ENCODE results near the gene SPAG16.

Gene SPAG16

DNA sequence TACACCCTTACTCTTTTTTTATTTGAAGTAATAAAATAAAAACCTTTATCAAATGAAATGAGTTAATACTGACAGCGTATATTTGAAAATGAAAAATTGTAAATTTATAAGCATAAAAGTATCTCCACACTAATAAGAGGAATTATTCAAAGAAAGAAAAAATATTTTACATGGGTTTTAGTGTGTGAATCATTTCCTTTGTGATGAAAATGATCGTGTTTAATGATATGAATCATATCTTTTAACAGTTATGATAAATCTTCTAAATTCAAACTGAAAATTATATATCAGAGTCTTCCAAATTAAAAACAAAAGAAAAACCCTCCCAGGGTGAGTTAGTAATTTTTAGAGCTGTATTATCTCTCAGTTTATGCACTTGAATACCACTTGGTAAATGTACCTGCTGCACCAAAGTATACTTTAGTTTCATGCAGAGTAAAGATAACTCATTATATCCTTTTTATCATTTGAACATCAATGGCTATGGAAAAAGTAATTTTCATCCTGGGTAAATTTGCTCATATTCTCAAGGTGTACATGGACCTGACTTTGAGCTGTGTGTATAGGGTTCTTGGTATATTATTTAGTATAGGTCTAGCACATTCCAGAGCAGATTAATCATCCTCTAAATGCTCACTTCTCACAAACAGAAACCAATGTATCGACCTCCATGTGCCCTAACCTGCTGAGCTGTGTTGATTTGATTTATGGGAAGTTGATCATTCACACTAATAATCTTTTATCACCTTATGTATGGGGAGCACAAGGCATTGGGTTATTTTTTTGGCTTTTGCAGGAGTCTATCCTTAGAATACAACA lies 1027.9 kb downstream of the SPAG16 start:
- DNase-seq = no peak

DNA sequence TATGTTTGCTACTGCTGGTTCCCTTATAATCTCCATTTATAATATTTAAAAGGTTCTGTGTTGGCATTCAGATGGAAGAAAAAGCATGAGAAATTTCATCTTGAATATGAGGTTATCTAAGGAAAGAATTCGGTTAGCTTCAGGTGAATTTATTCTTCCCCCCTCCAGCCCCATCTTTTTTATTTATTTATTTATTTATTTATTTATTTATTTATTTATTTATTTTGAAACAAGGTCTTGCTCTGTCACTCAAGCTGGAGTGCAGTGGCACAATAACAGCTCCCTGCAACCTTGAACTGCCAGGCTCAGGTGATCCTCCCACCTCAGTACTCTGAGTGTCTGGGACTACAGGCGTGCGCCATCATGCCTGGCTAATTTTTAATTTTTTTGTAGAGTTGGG lies 1031.1 kb downstream of the SPAG16 start:
- DNase-seq = no peak

DNA sequence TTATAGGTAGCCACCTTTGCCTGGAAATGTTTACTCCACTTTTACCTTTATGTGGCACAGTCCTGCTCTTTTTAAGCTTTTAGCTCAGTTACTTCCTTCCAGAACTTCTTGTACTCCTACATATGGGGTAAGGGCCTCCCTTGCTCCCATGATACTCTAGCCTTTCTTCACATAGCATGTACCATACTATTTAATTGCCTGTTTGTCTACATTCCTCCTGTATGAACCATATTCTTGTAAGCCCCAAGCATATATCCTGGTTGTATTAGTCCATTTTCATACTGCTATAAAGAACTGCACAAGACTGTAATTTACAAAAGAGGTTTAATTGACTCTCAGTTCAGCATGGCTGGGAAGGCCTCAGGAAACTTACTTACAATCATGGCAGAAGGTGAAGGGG lies 1035.9 kb downstream of the SPAG16 start:
- DNase-seq = no peak

DNA sequence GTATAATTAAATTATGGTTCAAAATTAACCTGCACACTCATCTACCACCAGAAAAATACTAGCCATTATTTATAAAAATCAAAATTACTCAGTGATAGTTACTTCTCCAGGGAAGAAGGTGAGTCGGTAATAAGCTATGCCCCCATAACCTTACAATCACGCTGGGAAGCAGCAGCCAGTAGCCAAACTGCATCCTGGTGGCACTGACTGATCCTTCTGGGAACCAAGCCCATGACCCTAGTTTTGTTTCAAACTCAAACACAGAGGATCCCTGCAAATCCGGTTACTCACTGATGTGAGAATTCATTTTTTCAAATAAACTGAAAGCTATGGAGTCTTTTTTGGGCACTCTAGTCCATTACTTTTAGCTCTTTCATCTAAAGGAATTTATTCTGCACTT lies 1038.4 kb downstream of the SPAG16 start:
- no peak for DNase-seq

DNA sequence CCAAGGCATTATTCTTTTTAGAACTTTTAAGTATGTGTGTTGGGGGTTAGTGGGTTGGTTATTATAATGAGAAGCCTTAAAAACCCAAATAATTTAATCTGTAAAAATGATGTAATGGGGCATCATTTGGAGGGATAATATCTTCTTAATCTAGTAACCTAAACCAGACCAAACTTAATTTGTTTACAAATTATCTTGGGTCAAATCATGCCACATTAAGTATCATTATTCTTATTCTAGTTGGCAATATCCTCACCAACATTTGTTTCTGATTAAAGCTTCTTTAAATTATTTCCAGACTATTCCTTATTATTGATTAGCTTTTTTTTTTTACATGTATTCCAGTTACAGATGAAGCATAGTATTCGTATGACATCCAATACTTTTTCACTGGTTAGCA lies 1041.1 kb downstream of the SPAG16 start:
- no peak for DNase-seq

DNA sequence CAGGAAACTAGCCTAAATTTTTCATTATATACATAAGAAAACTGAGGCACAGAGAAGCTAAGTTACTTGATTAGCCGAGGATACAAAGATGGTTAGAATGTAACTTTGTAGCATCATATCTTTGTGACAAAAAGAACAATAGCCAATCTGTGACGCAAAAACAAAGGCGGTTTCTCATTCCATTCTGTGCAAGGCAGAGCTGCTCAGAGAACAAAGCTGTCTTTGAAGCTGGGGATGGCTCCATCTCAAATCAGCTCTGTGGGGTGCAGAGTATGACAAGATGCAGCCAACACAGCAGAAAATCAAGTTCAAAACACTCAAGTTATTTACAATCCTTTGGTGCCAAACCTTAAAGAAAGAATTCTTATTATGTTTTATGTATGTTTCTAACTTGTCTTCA lies 1044.7 kb downstream of the SPAG16 start:
- no peak for DNase-seq

DNA sequence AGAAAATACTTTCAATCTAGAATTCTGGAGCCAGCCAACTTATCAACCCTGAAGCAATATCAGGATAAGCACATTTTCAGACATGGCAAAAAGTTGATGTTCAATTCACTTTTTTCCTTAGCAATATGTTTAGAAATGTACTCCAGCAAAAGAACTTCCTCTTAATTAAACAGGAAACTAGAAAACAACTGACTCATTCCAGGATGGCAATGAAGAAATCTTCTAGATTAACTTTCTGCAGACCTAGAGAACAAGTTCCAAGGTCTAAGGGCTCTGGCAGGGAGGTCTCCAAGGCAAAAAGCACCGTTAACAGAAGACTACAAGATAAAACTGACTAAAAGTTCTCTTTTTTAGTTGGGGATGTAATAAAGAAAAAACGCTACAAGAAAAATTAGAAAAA lies 1057.4 kb downstream of the SPAG16 start:
- no peak for DNase-seq

DNA sequence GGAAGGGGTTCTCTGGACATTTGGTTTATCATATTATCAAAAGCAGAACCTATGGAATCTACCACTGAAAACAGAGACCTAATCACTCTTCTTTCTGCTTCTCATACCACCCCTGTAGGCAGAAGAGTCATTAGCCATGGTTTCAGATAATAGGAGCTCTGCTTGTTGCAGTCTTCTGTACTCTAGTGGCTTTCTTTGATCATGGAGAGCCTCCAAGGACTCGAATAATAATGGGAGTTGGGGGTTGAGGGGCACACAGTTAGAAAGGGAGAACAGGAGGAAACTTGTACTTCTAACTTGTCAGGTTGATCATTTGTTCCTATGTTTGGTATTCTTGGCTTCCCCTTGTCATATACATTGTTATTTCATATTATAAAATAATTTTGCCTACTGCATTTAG lies 1074.2 kb downstream of the SPAG16 start:
- DNase-seq = no peak

DNA sequence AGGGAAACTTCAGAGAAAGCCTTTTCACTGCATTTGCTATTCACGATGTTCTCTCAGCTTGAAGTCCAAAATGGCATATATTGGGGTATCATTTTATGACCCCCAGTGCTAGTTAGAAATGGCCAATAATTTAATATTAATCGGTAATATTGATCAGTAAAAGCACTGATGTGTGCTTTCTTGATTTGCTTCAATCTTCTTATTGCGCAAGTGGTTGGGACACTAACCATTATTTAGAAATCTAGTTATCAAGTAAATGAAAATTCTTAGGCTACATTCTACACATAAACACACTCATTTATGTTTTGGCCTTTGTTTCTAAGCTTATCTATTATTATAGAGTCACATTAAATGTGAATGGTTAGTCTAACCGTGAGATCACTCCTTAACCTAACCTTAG lies 1076.9 kb downstream of the SPAG16 start:
- DNase-seq = no peak

DNA sequence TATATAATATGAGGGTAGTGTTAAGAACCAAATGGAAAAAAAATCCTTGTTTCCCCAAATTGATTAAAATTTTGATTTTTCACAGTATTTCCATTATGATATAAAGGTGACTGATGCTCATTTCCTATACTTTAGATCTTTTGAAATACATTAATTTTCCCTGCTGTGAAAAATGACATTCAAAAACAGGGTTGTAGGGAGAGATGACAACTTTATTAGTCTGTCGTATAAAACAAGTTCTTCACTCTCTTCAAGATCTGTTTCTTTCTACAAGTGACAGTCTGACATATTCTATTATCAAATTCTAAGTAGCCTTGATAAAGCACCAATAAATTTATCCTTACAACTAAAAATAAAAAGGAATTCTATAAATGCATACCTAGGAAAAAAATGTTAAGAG lies 1081.3 kb downstream of the SPAG16 start:
- no peak for DNase-seq

DNA sequence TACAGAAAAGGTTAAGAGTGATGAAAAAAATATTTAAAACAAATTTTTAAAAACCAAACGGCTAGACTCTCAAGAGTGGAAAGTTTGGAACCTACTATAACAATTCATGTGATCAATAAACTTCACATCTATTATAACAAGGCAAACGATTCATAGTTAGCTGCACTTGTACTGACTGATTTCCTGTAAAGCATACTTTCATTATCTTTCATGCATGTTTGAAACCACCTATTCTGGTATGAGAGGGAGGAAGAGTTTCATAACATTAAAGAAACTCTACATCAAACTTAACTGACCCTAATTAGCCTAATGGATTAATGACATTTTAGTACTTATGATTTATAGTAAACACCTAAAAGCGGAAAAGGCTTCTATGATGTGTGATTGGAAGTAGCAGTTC lies 1082.9 kb downstream of the SPAG16 start:
- DNase-seq = no peak

DNA sequence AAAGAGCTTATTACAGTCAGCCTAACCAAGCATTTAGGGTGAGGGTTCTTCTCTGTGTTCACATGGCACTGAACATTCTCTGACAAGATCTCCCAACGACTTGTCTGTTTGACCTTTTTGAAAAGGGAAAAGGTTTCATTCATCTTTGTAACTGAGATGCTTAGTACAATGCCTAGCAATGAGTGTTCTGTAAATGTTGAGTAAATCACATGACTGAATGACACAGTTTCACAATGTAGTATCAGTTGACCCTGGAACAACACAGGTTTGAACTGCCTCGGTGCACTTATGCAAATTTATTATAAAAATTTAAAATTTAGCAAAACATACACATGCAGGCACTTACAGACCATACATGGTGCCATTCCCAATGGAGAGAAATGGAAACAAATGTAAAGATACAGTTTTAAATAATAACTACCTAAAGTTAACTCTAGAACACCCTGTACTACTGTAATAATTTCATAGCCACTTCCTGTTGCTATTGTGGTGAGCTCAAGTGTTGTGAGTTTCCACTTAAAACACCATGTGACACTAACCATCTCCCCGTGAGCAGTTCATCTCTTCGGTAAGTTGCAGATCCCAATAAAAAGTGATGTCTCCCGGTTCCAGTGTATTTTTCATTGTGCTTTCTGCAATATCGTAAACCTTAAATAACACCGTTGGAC lies 1092.5 kb downstream of the SPAG16 start:
- no peak for DNase-seq

DNA sequence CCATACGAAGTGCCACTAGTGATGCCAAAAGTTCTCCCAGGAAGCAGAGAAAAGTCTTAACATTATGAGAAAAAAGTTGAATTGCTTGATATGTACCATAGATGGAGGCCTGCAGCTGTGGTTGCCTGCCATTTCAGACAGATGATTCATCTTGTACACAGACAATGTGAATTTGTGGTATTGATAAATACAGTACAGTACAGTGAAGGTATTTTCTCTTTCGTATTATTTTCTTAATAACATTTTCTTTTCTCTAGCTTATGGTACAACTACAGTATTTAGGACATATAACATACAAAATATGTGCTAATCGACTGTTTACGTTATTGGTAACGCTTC lies 1093.0 kb downstream of the SPAG16 start:
- DNase-seq = no peak

DNA sequence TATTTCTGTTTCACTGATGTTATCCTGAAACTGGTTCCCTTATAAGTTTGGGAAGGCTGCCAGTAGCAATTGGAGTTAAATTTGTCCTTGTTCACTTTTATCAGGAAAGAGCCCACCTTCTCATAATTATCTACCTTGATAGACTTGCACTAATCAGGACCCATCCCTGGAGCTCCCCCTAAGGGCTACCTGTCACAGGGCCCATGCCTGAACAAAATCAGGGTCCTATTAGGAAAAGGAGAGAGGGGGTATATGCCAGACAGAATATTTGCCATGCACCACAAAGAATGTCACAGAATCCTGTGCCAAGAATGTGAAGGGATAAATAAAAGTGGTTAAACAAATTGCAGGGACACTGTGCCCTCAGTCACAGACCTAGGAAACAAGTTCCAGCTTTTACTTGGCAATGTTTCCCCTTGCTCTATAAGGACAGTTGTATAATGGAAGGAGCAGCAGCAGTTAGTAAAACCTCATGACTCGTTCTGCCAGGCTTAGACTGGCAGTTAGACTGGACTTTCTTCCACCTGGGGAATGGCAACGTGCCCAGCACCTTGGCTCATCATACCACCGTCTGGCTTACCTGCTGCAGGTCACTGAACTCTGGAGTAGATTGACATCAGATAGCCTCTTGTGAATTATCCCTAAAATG lies 1094.3 kb downstream of the SPAG16 start:
- no peak for DNase-seq

DNA sequence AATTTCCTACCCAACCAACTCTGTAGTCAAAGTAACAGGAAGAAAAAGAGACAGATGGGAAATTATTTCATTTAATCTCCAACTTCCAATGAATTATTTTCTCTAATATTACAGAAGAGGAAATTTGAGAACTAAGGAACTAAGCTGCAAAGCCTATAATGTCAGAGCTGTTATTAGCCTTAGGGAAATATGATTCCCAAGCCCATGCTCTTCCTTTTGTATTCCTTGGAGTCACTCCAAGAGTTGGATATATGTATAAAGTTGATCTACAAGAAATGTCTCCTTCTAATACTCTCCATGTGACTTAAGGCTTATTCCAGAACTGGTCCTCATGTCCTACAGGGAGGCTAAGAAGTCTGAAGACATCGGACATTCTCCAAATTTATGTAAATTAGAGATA lies 1095.0 kb downstream of the SPAG16 start:
- no peak for DNase-seq

DNA sequence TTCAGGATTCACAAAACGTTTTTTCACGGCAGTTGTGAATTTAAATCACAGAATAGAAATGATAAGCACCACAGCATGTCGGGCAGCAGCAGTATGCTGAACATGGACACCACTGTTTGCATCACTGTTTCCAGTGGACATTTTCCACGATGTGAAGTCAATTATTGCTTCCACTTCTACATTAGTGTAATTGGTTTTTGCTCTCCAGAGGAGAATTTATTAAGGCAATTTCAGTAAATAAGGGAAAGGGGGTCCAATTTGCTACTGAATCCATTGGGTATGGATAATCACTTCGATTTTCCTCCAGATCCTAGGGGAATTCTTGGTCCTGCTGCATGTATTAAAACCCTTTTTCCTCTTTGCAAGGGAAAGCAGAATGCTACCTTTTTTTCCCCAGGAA lies 1096.4 kb downstream of the SPAG16 start:
- no peak for DNase-seq

DNA sequence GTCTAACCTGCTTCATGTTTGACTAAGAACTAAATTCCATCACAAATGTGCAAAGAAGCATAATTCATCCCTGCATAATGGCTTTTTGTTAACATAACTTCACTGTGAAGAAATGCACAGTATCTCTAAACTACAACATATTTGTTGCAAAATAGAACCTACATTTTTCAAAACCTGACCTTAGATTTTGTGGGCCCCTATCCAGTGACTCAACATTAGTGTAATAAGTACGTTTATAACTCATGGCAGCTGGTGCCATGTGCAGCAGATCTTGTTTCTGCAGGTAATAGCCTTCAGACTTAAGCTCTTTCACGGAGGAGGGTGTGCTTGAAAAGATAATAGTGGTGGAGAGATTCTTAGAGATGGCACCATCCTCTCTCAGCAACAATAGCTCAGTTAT lies 1098.0 kb downstream of the SPAG16 start:
- no peak for DNase-seq

DNA sequence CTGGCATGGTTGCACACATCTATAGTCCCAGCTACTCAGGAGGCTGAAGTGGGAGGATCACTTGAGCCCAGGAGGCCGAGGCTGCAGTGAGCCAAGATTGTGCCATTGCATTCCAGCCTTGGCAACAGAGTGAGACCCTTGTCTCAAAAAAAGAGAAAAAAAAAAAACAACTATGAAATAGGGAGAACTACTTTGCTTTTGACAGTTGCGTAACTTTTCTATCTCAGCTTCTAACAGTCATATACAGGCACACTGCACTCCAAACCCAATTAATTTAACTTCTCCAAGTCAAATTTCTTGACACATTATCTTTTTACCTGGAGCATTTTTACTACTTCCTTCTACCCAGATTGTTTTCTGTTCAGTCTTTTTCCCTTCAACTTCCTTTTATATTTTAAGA lies 1102.5 kb downstream of the SPAG16 start:
- no peak for DNase-seq

DNA sequence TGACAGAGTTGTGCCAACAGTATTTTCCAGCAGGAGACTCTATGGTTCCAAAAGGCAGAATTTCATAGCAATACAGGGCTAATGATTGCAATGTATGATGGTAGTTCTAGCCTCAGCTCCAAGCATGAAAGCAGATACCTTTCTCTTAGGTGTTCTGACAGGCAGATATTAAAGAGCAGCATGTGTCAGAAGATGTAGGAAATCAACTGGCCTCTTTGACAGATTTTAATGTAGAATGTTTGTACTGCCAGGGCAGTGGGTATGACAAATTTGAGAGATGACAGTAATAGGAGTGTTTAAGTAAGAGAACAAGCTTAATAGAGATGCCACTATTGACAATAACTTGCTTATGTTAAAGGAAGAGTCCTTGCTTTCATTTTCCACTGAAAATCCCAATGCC lies 1105.1 kb downstream of the SPAG16 start:
- no peak for DNase-seq

DNA sequence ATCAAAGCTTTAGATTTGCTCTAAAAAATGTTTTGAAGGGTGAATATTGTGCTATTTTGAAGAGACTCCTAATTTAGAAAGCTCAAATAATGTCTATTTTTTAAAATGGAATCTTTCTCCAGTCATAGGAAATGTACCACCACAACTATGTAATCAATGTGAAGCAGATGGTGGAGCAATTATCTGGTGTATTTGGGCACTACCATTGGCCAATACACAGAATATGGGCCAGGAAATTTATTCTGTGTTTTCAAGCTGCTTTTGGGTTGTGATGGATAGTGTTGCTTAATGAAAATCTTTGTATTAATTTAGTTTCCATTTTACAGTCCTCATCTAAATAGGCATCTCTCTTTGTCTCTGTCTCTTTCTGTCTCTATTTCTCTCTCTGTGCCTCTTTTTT lies 1109.5 kb downstream of the SPAG16 start:
- DNase-seq = no peak

DNA sequence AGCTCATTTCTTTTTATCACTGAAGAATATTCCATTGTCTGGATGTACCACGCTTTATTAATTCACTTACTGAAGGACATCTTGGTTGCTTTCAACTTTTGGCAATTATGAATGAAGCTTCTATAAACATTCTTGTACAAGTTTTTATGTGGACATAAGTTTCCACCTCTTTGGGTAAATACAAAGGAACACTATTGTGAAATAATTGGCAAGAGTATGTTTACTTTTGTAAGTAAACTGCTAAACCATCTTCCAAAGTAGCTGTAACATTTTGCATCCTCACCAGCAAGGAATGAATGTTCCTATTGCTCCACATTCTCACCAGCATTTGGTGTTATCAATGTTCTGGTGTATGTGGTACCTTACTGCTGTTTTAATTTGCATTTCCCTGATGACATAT lies 1110.8 kb downstream of the SPAG16 start:
- DNase-seq = no peak

DNA sequence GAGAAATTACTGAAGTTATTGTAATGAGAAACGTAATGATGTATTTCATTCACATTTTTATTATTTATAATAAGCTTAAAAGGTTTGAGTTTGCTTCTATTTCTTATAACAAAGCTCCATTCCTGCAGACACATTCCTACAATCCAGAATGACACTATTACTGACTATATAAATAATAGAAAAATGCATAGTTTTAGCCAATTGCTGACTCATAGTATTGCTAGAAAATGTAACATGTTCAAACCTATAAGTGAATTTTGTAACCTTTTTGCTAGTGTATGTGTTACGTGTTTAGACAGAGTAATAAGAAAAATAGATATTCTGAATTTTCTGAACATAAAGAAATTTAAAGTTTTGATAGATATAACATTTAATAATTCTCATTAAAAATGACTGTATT lies 1117.3 kb downstream of the SPAG16 start:
- DNase-seq = no peak

DNA sequence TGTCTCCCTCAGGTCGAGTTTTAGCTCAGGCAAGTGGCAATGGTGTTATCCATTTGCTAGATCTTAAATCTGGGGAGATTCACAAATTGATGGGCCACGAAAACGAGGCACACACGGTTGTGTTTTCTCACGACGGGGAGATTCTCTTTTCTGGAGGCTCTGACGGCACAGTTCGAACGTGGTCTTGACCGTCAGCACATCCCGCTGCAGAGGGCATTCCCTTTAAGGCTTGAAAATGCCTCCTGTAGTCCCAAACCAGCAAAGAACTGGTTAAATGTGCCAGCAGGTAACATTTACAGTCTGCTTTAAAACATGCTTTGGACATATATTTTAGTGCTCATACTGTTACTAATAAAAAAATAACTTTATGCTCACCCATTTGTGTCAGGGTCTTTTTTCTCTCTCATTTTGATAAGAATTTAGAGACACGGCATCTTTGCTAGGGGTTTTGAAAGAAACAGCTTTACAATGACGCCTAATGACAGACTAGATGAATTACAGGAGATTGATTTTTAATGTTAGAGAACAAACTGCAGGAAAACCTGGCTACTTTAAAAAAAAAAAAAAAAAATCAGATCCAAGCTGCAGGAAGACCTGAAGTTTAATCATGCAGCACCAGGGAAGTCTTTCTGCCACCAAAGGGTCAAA lies 1126.0 kb downstream of the SPAG16 start:
- no peak for DNase-seq

All from central memory CD4-positive, alpha-beta T cell (primary cell).